Bronchial epithelial cell (primary cell): Measurements from ENCODE around the gene KCNAB1. TPM values are rescaled to one million over a fixed set of nuclear protein-coding genes. Genes with fewer than 3 reads are reported as not detected.

Source experiments
- DNase-seq: peaks from one replicate; pipeline ENCODE4 v3.0.0-alpha.2; 2010; ENCODE audit warnings: low read depth
- FAIRE-seq: peaks from 2 replicates; lab custom pipeline; 2011; peaks lifted over from hg19 to GRCh38; lab: Jason Lieb, UNC
- H3K27me3 ChIP-seq: 2 replicates; pipeline ENCODE4 v1.5.1; 2011; ENCODE audit warnings: low read length; ENCODE audit not compliant: control insufficient read depth, insufficient read depth
- H3K36me3 ChIP-seq: 2 replicates; pipeline ENCODE4 v1.5.1; 2011; ENCODE audit warnings: low read length; ENCODE audit not compliant: control insufficient read depth, insufficient read depth
- H3K4me3 ChIP-seq: 2 replicates; pipeline ENCODE4 v1.5.1; 2011; ENCODE audit warnings: mild to moderate bottlenecking, low read depth, low read length, control low read depth
- total RNA-seq: library from RNA; depleted of rRNA; stranded (reverse); fragments of >200 nt; gene quantifications from 2 replicates; pipeline ENCODE4 v1.2.1, GENCODE V29; 2014
- TF ChIP-seq, protein P1 (sequence below): IDR thresholded peaks from 2 replicates; pipeline ENCODE4 v1.5.1; 2011; ENCODE audit warnings: mild to moderate bottlenecking, moderate library complexity, low read length, control low read depth, inconsistent platforms; ENCODE audit not compliant: insufficient read depth, severe bottlenecking

KCNAB1 gene
- total RNA-seq, 1 donor from 2014 or later: 0.26 TPM

DNA sequence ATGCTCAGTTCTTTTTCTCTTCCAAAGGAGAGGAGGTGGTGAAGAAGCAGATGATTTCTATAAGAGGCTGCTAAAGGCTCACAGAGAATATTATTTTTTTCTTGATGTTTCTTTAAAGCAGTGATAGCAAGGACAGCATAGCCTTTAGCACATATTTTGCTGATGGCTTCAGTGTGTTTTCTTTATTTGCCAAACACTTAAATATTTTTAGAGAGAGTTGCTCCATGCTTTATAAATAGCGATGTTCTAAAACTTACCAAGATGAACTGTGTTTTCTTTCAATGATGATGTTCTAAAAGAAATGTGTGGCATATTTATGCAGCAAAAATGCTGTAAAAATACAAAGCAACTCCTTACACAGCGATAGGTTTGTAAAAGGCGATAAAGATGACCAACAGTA lies 11.8 kb upstream of the KCNAB1 start:
- H3K4me3 ChIP-seq: no peak overlapping the region
- H3K27me3 ChIP-seq: peaks cover 3% of the 10 kb centered on the region
- FAIRE-seq (no peak), DNase-seq (no peak)
- H3K36me3 ChIP-seq: no peaks in the 10 kb centered on the region
- TF ChIP-seq, protein P1, sequence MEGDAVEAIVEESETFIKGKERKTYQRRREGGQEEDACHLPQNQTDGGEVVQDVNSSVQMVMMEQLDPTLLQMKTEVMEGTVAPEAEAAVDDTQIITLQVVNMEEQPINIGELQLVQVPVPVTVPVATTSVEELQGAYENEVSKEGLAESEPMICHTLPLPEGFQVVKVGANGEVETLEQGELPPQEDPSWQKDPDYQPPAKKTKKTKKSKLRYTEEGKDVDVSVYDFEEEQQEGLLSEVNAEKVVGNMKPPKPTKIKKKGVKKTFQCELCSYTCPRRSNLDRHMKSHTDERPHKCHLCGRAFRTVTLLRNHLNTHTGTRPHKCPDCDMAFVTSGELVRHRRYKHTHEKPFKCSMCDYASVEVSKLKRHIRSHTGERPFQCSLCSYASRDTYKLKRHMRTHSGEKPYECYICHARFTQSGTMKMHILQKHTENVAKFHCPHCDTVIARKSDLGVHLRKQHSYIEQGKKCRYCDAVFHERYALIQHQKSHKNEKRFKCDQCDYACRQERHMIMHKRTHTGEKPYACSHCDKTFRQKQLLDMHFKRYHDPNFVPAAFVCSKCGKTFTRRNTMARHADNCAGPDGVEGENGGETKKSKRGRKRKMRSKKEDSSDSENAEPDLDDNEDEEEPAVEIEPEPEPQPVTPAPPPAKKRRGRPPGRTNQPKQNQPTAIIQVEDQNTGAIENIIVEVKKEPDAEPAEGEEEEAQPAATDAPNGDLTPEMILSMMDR: no peak

DNA sequence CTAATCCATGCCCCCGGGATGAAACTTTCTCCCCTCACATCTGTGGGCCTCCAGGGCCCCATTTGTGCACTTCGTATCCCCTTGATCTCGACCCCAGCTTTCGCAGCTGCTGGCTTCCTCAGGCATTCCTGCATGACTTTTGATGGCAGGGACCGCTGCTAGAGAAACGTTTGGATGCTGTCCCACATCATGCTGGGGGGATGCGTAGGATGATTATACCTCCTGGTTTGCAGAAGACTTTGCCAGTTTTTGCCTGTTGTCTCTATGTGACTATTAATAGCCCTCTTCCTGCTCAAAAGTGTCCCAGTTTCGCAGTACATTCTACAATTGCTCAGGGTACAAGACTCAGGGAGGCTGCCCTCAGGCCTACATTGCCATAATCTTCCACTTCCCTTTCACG lies 10.4 kb upstream of the KCNAB1 start:
- Histone ChIP-seq H3K4me3 (no peak overlapping the region), H3K36me3 (no peaks in the 10 kb centered on the region), H3K27me3 (peaks cover 1% of the 10 kb centered on the region)
- FAIRE-seq (peak; percentile 47), DNase-seq (no peak)
- TF ChIP-seq, protein P1: no peak

DNA sequence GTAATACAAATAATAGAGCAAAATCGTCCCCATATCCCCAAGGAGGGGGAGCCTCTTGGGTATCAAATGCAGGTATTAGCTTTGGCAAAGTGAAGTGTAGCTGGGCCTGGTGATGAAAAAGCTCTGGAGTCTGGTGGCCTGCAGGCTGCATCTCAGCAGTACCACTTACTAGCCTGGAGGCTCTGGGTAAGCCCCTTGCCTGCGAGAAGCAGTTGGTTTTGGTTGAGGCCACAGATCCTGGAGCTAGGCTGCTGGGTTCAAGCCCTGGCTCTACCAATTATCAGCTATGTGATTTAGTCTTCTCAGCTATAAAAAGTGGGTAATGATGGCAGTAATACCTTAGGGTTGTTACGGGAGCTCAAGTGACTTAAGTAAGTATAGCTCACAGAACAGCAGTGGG lies 6.1 kb downstream of the KCNAB1 start:
- no peaks in the 10 kb centered on the region for H3K27me3 ChIP-seq
- FAIRE-seq (no peak), DNase-seq (no peak)
- TF ChIP-seq, protein P1: no peak
- H3K4me3 ChIP-seq: no peak overlapping the region
- H3K36me3 ChIP-seq: no peaks in the 10 kb centered on the region

DNA sequence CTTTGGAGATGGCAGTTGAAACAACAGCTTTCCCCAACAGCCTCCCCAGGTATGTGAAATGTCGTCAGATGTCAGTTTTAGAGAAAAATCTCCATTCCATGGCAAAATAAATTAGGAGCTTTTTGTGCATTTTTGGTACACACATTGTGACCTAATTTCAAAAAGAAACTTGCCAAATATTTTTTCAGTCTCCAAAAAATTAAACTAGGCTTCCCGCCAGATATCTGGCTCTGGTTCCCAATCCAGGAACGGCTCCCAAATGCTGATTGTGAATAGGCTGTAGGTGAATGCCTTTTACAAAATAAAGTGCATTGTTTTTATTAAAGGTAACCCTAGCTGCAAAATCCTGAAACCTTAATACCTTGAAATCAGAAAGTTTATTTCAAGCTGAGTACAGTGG lies 10.9 kb downstream of the KCNAB1 start:
- FAIRE-seq: no peak

DNA sequence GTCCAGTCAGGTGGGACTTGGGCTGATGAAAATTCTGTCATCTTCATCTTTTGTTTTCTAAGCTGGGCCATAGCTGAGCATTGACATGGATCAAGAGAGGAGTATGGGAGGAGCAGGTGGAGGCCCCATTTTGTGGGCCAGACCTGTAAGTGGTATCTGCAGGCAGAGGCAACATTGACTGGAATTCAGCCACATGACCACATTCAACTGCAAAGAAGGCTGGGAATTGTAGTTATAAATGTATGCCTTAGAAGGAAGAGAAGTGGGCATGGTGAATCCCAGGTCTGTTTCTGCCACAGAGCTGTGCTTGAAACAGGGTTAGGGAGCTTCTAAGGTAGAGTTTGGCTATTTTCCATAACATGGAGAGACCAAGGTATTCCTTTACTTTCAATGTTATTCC lies 11.4 kb downstream of the KCNAB1 start:
- H3K4me3 ChIP-seq: no peak overlapping the region
- H3K36me3 ChIP-seq: no peaks in the 10 kb centered on the region
- TF ChIP-seq, protein P1: no peak
- DNase-seq: no peak
- peaks cover 4% of the 10 kb centered on the region for H3K27me3 ChIP-seq
- peak; percentile 18 for FAIRE-seq

More for the DNA sequence above, 10.9 kb downstream of the KCNAB1 start:
- TF ChIP-seq, protein P1: no peak
- Histone ChIP-seq H3K27me3 (peaks cover 4% of the 10 kb centered on the region), H3K4me3 (no peak overlapping the region), H3K36me3 (no peaks in the 10 kb centered on the region)
- no peak for DNase-seq

DNA sequence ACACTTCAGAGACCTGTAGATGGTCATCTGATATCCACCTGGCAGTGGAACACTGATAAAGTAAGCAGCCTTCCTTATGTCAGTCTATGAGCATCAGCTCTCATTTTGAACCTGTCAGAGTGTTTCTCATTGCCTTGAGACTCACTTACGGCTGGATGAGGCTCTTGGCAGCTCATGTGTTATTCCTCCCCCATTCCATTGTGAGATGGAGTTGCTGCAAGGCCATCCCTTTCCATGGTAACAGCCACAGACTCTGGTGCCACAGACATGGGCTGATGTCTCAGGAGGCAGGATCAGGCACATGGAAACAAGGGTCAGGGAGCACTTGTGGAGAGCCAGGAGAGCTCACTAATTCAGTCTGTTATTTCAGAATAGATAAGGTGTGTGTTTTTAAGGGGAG lies 11.9 kb downstream of the KCNAB1 start:
- FAIRE-seq: no peak
- no peak for DNase-seq
- Histone ChIP-seq H3K4me3 (no peak overlapping the region), H3K27me3 (peaks cover 4% of the 10 kb centered on the region), H3K36me3 (no peaks in the 10 kb centered on the region)
- TF ChIP-seq, protein P1: no peak
